ENCODE results near the gene CAPN2.

GRCh38 chr1:223763881-223764280 is 51.5 kb downstream of the CAPN2 start:
- TF ChIP-seq, protein P1, sequence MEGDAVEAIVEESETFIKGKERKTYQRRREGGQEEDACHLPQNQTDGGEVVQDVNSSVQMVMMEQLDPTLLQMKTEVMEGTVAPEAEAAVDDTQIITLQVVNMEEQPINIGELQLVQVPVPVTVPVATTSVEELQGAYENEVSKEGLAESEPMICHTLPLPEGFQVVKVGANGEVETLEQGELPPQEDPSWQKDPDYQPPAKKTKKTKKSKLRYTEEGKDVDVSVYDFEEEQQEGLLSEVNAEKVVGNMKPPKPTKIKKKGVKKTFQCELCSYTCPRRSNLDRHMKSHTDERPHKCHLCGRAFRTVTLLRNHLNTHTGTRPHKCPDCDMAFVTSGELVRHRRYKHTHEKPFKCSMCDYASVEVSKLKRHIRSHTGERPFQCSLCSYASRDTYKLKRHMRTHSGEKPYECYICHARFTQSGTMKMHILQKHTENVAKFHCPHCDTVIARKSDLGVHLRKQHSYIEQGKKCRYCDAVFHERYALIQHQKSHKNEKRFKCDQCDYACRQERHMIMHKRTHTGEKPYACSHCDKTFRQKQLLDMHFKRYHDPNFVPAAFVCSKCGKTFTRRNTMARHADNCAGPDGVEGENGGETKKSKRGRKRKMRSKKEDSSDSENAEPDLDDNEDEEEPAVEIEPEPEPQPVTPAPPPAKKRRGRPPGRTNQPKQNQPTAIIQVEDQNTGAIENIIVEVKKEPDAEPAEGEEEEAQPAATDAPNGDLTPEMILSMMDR (IDR thresholded peaks at IDR 0.05): no peak
- no peak for TF ChIP-seq POLR2A (IDR thresholded peaks at IDR 0.05)
- no peak for TF ChIP-seq EP300 (IDR thresholded peaks at IDR 0.05)
